Endothelial cell of umbilical vein (primary cell): Measurements from ENCODE around the gene PODNL1.
"Not testable (repeated sequence)": the region's sequence is repeated elsewhere in the genome, so short reads cannot be mapped to it uniquely, and the experiment has no call there.

Source experiments
- CTCF ChIP-seq, 2 donors: IDR thresholded peaks; 1 replicate in 1 of 2; 2 replicates in 1 of 2; pipeline ENCODE4 v1.5.1; 2011; ENCODE audit warnings: low read length in 2 of 2, mild to moderate bottlenecking in 2 of 2, moderate library complexity in 2 of 2, control low read depth in 1 of 2, inconsistent platforms in 1 of 2, low read depth in 1 of 2; ENCODE audit not compliant: insufficient read depth in 1 of 2; ENCODE audit errors: extremely low read depth in 1 of 2
- EZH2 ChIP-seq: IDR thresholded peaks from 2 replicates; pipeline ENCODE4 v1.6.1; 2012; ENCODE audit warnings: borderline replicate concordance, low read depth, mild to moderate bottlenecking, moderate library complexity, low read length, inconsistent platforms; ENCODE audit not compliant: severe bottlenecking
- JUN ChIP-seq: IDR thresholded peaks from 2 replicates; pipeline ENCODE4 v1.6.1; 2011; ENCODE audit warnings: borderline replicate concordance, low read depth; ENCODE audit not compliant: insufficient read length, insufficient read depth
- MAX ChIP-seq: IDR thresholded peaks from 2 replicates; pipeline ENCODE4 v1.6.1; 2011; ENCODE audit not compliant: insufficient read depth, insufficient read length
- MYC ChIP-seq: IDR thresholded peaks from one replicate; pipeline ENCODE4 v1.6.1; 2011; ENCODE audit warnings: mild to moderate bottlenecking, low read depth, low read length
- POLR2A ChIP-seq: IDR thresholded peaks from 2 replicates; pipeline ENCODE4 v1.6.1; 2012; ENCODE audit warnings: low read depth, mild to moderate bottlenecking, control low read depth, low read length
- POLR2AphosphoS5 ChIP-seq: IDR thresholded peaks from 2 replicates; pipeline ENCODE4 v1.6.1; 2012; ENCODE audit warnings: low read depth, mild to moderate bottlenecking, control low read depth, low read length, moderate library complexity; ENCODE audit not compliant: insufficient read depth

GRCh38 chr19:13973479-13973878 lies 35.3 kb upstream of the PODNL1 start:
- TF ChIP-seq POLR2AphosphoS5; CTCF (IDR thresholded peaks at IDR 0.05; ENCODE audit: extremely low read depth in 1 of 2, insufficient read depth in 1 of 2, low read depth in 1 of 2, low read length in 2 of 2); JUN; EZH2; POLR2A; MAX; MYC: not testable (repeated sequence)
